Measurements from ENCODE around the gene ACBD6. TPM values are rescaled to one million over a fixed set of nuclear protein-coding genes. Genes with fewer than 3 reads are reported as not detected.

ACBD6 gene
- total RNA-seq, 1 donor from 2014 or later: 80.5 TPM

- DNase-seq (ENCODE audit: low spot score in 2 of 2, unreplicated experiment in 2 of 2): no peak
- Mint-ChIP-seq H3K27me3 (ENCODE audit: low read depth) (no peaks in the 10 kb centered on the region), H3K27ac (no peak overlapping the region), H3K36me3 (peaks cover 71% of the 10 kb centered on the region), H3K9me3 (peaks cover 63% of the 10 kb centered on the region), H3K4me3 (no peak overlapping the region), H3K4me1 (no peaks in the 10 kb centered on the region)
- no peak for TF ChIP-seq CTCF (IDR thresholded peaks at IDR 0.05; ENCODE audit: unreplicated experiment)
Observed at GRCh38 chr1:180385144-180385543, 117.2 kb downstream of the ACBD6 start.

- Mint-ChIP-seq H3K27ac (no peak overlapping the region), H3K4me1 (no peaks in the 10 kb centered on the region), H3K4me3 (no peak overlapping the region), H3K27me3 (ENCODE audit: low read depth) (no peaks in the 10 kb centered on the region), H3K36me3 (peaks cover 78% of the 10 kb centered on the region), H3K9me3 (peaks cover 70% of the 10 kb centered on the region)
- DNase-seq (ENCODE audit: low spot score in 2 of 2, unreplicated experiment in 2 of 2): no peak
- TF ChIP-seq CTCF (IDR thresholded peaks at IDR 0.05; ENCODE audit: unreplicated experiment): no peak
Observed at GRCh38 chr1:180384286-180385005, 117.9 kb downstream of the ACBD6 start.

DNA sequence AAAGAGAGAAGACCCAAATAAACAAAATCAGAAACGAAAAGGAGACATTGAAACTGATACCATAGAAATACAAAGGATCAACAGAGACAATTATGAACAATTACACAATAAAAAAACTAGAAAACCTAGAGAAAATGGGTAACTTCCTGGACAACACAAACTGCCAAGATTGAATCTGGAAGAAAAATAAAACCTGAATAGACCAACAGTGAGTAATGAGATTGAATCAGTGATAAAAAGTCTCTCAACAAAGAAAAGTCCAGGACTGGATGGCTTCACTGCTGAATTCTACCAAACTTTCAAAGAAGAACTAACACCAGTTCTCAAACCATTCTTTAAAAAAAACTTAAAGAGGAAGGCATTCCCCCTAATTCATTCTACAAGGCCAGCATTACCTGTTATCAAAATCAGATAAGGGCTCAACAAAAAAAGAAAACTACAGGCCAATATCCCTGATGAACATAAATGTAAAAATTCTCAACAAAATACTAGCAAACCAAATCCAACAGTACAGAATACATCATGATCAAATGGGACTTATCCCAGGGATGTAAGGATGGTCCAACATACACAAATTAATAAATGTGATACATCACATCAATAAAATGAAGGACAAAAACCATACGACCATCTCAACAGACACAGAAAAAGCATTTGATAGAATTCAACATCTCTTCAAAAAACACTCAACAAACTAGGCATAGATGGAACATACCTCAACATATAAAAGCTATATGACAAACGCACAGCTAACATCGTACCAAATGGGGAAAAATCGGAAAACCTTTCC lies 119.9 kb downstream of the ACBD6 start:
- H3K27me3 Mint-ChIP-seq (ENCODE audit: low read depth): no peaks in the 10 kb centered on the region
- H3K27ac Mint-ChIP-seq: no peak overlapping the region
- peaks cover 84% of the 10 kb centered on the region for H3K36me3 Mint-ChIP-seq
- H3K9me3 Mint-ChIP-seq: peaks cover 83% of the 10 kb centered on the region
- DNase-seq (ENCODE audit: low spot score in 2 of 2, unreplicated experiment in 2 of 2): no peak
- H3K4me3 Mint-ChIP-seq: no peak overlapping the region
- no peak for TF ChIP-seq CTCF (IDR thresholded peaks at IDR 0.05; ENCODE audit: unreplicated experiment)
- no peaks in the 10 kb centered on the region for H3K4me1 Mint-ChIP-seq

DNA sequence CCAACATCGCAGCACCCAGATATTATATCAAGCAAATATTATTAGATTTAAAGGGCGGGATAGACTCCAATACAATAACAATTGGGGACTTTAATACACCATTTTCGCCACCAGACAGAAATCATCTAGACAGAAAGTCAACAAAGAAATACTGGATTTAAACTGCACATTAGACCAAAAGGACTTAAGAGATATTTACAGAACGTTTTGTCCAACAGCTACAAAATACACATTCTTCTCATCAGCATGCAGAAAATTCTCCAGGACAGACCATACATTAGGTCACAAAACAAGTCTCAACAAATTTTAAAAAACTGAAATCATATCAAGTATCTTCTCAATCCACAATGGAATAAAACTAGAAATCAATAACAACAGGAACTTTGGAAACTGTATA lies 121.2 kb downstream of the ACBD6 start:
- H3K36me3 Mint-ChIP-seq: peaks cover 83% of the 10 kb centered on the region
- no peak for TF ChIP-seq CTCF (IDR thresholded peaks at IDR 0.05; ENCODE audit: unreplicated experiment)
- no peak overlapping the region for H3K27ac Mint-ChIP-seq
- no peaks in the 10 kb centered on the region for H3K4me1 Mint-ChIP-seq
- DNase-seq (ENCODE audit: low spot score in 2 of 2, unreplicated experiment in 2 of 2): no peak
- no peaks in the 10 kb centered on the region for H3K27me3 Mint-ChIP-seq (ENCODE audit: low read depth)
- peaks cover 78% of the 10 kb centered on the region for H3K9me3 Mint-ChIP-seq
- no peak overlapping the region for H3K4me3 Mint-ChIP-seq

DNA sequence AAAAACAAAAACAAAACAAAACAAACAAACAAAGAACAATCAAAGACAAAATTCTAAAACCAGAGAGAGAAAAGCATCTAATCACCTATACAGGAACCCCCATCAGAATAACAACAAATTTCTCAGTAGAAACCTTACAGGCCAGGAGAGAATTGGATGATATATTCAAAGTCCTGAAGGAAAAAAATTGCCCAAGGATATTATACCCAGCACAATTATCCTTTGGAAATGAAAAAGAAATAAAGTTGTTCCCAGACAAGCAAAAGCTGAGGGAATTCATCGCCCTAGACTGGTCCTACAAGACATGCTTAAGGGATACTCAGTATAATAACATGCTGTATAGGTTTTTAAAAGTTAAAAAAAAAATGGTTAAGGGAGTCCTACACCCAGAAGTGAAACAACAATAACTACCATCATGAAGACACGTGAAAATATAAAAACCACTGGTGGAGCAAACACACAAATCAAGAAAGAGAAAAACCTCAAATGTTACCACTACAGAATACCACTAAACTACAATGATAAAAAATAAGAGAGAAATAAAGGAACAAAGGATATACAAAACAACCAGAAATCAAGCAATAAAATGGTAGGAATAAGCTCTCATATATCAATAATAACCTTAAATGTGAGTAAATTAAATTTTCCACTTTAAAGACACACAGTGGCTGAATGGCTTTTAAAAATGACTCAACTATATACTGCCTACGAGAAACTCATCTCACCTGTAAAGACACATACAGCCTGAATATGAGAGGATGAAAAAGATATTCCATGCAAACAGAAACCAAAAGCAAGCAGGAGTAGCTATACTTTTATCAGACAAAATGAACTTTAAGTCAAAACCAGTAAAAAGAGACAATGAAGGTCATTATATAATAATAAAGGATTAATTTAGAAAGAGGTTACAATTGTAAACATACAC lies 121.9 kb downstream of the ACBD6 start:
- TF ChIP-seq CTCF (IDR thresholded peaks at IDR 0.05; ENCODE audit: unreplicated experiment): no peak
- H3K36me3 Mint-ChIP-seq: peaks cover 85% of the 10 kb centered on the region
- peaks cover 78% of the 10 kb centered on the region for H3K9me3 Mint-ChIP-seq
- no peak overlapping the region for H3K27ac Mint-ChIP-seq
- no peaks in the 10 kb centered on the region for H3K4me1 Mint-ChIP-seq
- H3K27me3 Mint-ChIP-seq (ENCODE audit: low read depth): no peaks in the 10 kb centered on the region
- DNase-seq (ENCODE audit: low spot score in 2 of 2, unreplicated experiment in 2 of 2): no peak
- H3K4me3 Mint-ChIP-seq: no peak overlapping the region
